HG03457 (cell line): ENCODE results near the gene CAMKMT.

Experiments
- ATAC-seq: cut with Tn5 transposase; IDR thresholded peaks from one replicate; pipeline ENCODE4 v1.9.1; 2021; ENCODE audit warnings: moderate number of reproducible peaks; ENCODE audit not compliant: unreplicated experiment

The CAMKMT gene

GRCh38 chr2:44723921-44724320 is 362.2 kb downstream of the CAMKMT start:
- no peak for ATAC-seq

- ATAC-seq, result no peak
These were observed 368.8 kb downstream of the CAMKMT start for GRCh38 chr2:44730593-44730992.

- peak; percentile 84 for ATAC-seq
These were observed 369.8 kb downstream of the CAMKMT start for GRCh38 chr2:44731505-44731904.

- ATAC-seq, result no peak
These were observed 374.7 kb downstream of the CAMKMT start for GRCh38 chr2:44736270-44736942.

GRCh38 chr2:44740678-44741077 is 378.9 kb downstream of the CAMKMT start:
- ATAC-seq, result no peak

GRCh38 chr2:44741507-44741906 is 379.8 kb downstream of the CAMKMT start:
- ATAC-seq, result no peak

GRCh38 chr2:44742057-44742456 is 380.3 kb downstream of the CAMKMT start:
- ATAC-seq, result no peak

- no peak for ATAC-seq
These were observed 381.7 kb downstream of the CAMKMT start for GRCh38 chr2:44743473-44743872.

- ATAC-seq, result no peak
These were observed 383.5 kb downstream of the CAMKMT start for GRCh38 chr2:44744961-44745892.

- no peak for ATAC-seq
These were observed 384.4 kb downstream of the CAMKMT start for GRCh38 chr2:44745922-44746766.

GRCh38 chr2:44746856-44747615 is 385.3 kb downstream of the CAMKMT start:
- ATAC-seq, result no peak

GRCh38 chr2:44747794-44748193 is 386.0 kb downstream of the CAMKMT start:
- ATAC-seq, result no peak

- ATAC-seq, result no peak
These were observed 390.2 kb downstream of the CAMKMT start for GRCh38 chr2:44751754-44752479.

GRCh38 chr2:44752761-44753160 is 391.0 kb downstream of the CAMKMT start:
- no peak for ATAC-seq

GRCh38 chr2:44753552-44754285 is 392.0 kb downstream of the CAMKMT start:
- ATAC-seq, result peak; percentile 88

- no peak for ATAC-seq
These were observed 396.8 kb downstream of the CAMKMT start for GRCh38 chr2:44758591-44758990.

- no peak for ATAC-seq
These were observed 398.1 kb downstream of the CAMKMT start for GRCh38 chr2:44759823-44760222.

- ATAC-seq, result no peak
These were observed 401.6 kb downstream of the CAMKMT start for GRCh38 chr2:44763275-44763782.

- ATAC-seq, result no peak
These were observed 404.5 kb downstream of the CAMKMT start for GRCh38 chr2:44766220-44766619.
